Measurements from ENCODE around the gene HIRA.

The HIRA gene

DNA sequence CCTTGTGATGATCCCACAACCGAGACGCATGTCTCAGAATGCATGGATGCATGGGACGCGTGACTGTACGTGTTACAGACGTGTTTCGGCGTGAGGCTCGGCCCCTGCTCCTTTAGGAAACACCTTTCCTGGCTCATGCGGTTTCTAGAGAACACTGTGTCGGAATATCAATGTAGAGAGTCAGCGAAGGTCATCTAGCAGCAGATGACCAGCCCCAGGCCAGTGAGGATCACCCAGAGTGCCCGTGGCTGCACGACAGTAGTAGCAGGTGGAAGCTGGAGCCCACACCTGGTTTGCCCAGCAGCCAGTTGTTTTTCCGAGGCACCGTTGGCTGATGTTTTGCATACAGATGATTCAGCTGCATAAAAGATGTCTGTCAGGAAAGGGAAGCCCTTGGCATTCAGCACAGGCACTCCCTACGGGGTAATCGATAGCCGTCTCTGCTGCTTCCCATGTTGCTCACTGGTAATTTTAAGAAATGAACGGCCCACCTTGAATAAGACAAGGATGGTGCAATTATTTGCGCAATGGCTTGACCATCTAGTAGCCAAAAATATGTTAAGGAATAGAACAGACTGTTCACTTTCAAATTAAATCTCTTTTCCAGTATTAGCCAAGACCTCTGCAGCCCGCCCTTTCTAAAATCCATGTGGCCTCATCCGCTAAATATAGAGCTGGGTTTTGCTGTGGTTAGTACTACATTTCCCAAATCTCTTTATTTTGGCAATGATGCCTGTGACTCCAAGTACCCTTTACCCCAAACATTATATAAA, 138.9 kb downstream of the HIRA start:
- peak overlapping the region in 17 of 21 experiments; percentile 21 to 85 (median 80) for H3K27ac ChIP-seq
- peak overlapping the region; percentile 70 to 95 (median 80) for H3K4me3 ChIP-seq

DNA sequence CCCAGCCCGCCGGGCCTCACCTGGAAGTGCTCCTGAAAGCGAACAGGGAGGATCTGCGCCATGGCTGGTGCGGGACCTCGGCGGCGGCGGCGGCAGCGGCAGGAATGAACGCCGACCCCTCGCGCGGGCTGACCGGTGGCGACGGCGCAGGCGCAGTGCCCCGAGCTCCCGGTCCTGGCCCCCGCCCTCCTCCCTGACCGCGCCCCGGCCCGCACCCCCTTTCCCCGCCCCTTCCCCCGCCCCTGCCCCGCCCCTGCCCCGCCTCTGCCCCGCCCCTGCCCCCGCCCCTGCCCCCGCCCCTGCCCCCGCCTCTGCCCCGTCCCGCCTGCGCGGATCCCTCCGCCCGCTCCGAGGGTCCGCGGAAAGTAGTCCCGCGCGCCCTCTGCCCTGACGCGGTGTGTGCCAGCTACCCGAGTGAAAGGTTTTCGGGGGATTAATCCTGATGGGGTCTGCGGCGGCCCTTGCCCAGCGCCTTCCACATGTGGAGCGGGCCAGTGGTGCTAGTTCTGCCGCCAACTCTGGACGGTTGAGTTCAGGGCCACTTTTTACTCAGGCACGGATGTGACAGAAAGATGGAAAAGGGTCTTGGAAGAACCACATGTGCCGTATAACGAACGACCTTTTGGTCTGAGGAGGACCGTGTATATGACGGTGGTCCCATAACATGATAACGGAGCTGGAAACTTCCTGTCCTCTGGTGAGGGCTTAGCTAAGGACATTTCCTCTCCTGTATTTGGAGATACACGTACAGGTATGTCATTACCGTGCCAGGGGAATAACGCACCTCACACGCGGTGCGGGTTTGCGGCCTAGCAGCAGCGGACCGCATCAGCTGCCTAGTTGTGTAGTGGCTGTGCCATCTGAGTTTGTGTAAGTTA, 139.7 kb downstream of the HIRA start, which contains the start of gene CLTCL1:
Gene CLTCL1, minus strand, starts transcription at position 140 of the 878 bp plus-strand sequence. Its CDS starts 78 bp downstream, at position 62.
- Histone ChIP-seq H3K27ac (peak within 1 kb of the TSS; percentile 21 to 88 (median 80)), H3K4me3 (peak within 1 kb of the TSS; percentile 70 to 95 (median 80))

DNA sequence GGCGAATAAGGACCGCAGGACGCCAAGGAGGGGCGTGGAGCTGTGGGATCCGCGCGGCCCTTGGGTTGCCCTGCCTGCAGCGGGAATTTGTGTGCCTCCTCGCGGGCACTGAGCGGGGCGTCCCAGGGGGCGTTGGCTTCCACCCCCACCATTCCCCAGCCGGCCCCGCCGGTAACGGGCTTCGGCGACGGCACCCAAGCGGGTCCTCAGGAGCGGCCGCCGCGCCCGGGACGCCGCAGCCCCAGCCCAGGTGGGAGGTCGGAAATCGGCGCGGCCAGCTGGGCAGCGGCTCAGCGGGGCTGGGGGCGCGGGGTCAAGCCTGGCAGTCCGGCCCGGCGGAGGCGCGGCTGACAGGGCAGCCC, 140.3 kb downstream of the HIRA start:
- Histone ChIP-seq H3K4me3 (peak overlapping the region; percentile 70 to 95 (median 80)), H3K27ac (peak overlapping the region in 18 of 21 experiments; percentile 8 to 88 (median 78))

DNA sequence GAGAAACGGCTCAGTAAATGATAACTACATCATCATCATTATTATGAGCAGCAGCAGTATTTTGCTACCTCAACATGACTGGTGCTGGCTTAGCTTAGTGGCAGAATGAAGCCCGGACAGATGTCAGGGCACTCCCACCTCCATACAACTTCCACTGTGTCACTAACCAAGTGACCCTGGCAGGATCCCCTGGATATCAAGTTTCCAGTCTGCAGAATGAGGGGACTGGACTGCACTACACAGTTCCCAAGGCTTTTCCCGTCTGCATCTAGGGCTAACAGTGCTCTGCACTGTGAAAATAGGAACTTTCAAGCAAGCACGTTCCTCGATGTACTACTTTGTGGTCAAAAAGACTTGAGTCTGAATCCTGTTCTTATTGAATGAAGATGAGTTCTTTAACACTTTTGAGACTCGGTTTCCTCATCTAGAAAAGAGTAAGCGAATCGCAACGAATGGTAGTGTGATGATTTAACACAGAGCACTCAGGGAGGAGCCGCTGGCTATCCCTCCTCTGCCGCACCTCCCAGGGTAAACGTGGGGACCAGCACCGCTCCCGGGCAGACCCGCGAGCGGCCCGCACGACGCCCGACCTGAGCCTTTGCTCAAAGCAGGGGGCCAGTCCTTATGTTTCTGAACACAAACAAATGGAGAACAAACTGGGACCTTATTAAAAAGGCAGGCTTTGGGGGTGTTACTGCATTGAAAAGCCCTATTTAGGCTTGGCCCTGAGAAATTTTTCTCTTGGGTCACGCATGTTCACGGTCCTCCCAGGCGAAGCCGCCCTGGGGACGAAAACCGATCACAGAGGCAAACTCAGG, 140.9 kb downstream of the HIRA start:
- Histone ChIP-seq H3K4me3 (peak overlapping the region; percentile 70 to 95 (median 80)), H3K27ac (peak overlapping the region in 14 of 21 experiments; percentile 8 to 88 (median 79))

DNA sequence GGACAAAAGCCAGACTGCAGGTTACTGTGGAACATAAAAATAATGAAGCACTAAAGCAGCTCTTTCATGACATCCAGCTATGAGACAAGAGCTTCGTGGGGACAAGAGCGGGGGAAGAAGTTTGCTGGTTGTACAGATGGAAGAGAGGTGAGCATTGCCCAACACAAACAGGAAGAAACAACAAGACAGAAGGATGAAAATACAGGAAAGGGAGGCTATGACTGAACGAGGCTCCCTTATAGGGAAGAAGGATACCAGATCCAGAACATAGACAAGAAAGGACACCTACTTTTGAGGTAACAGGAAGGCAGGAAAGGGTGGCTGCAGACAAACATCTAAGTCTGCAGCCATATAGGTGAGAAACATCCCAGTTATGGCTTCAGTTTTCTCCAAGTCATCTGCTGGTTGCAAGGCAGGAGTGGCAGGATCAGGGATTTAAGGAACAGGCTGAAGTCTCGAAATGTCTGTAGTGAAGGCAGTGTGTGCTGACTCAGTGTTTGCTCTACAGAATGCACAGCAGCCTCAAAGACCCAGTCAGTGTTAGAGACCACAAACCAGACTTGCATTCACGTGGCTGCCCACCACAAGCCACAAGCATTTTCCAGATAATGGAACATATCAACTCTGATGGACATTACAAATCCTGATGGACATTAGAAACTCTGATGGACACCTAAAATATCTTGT, 141.9 kb downstream of the HIRA start:
- Histone ChIP-seq H3K27ac (no peak overlapping the region), H3K4me3 (no peak overlapping the region)

DNA sequence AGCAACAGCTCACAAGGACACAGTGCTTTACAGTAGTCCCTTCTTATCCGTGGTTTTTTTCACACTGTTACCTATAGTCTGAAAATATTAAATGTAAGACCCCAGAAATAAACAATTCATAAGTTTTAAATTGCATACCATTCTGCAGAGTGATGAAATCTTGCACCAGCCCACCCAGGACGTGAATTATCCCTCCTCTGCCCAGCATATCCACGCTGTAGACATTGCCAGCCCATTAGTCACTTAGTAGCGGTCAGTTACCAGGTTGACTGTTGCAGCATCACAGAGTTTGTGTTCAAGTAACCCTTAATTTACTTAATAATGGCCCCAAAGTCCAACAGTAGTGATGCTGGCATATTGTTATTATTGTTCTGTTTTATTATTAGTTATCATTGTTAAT, 143.6 kb downstream of the HIRA start:
- no peak overlapping the region for H3K27ac ChIP-seq
- no peak overlapping the region for H3K4me3 ChIP-seq

DNA sequence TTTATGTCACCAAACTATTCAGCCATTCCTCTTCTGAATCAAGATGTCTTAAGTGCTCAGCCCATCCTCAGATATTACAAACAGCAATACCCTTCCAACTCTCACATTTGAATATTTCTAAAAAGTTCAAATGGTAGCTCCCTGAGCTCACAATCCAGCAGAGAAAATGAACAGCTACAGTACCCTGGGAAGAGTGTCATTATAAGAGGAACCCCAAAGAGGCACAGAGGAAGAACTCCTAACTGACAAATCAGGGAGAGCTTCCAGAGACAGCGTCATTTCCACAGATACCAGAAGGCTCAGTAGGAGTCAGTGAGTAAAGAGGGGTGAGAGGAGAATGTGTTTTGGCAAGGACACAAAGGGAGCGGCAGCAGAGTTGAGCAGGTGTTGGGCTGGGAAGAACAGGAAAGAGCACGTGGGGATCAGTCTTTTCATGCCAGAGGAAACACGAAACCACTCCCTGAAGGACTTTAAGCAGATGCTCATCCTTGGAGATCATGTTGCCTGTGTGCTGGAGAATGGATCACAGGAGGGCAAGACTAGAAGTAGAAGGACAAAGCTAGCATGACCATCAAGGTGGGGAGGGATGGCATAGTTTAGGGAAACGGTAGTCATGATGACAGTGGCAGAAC, 144.3 kb downstream of the HIRA start:
- H3K4me3 ChIP-seq, result no peak overlapping the region
- H3K27ac ChIP-seq, result peak overlapping the region in 2 of 21 experiments; percentile 21 to 29

DNA sequence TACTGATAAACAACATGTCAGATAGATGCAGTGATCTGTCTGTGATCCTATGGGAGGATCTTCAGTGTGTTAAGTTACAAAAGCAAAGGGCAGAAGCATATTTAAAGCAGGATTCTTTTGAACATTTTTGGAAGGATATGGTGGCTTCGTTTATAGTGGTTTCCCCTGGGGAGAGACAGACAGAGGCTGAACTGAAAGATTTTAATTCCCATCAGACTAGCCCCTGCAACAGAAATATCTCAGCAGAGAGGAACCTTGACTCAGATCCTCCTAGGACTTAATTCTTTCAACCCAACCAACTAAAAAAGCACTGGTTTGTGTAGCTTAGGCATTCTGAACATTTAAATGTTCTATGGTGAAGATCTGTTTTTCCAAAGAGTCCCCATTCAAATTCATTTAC, 145.7 kb downstream of the HIRA start:
- Histone ChIP-seq H3K4me3 (no peak overlapping the region), H3K27ac (no peak overlapping the region)
